DMS53 treated with DMSO at 0.1 percent for 48 hours (cell line): ENCODE results near the gene SLC7A5.
A peak's percentile ranks its signal among the peaks of the same experiment; 100 is the strongest.
"Not testable (repeated sequence)": the region's sequence is repeated elsewhere in the genome, so short reads cannot be mapped to it uniquely, and the experiment has no call there.

Source experiments
- DNase-seq: peaks from one replicate; lab custom pipeline; 2025; ENCODE audit not compliant: unreplicated experiment; lab: John Stamatoyannopoulos, UW

The SLC7A5 gene

GRCh38 chr16:87869061-87869878, at the start of gene SLC7A5:
Gene SLC7A5 (minus strand): TSS chr16:87869507. CDS start chr16:87869422, 85 bp downstream.
- DNase-seq = peak; percentile 33

- DNase-seq = no peak
These were observed 49.0 kb upstream of the SLC7A5 start for GRCh38 chr16:87918338-87918737.

GRCh38 chr16:87917503-87917902, 48.2 kb upstream of the SLC7A5 start:
- no peak for DNase-seq

GRCh38 chr16:87914812-87915211, 45.5 kb upstream of the SLC7A5 start:
- no peak for DNase-seq

GRCh38 chr16:87914021-87914725, 44.9 kb upstream of the SLC7A5 start:
- not testable (repeated sequence) for DNase-seq

- DNase-seq = not testable (repeated sequence)
These were observed 43.4 kb upstream of the SLC7A5 start for GRCh38 chr16:87912691-87913090.

GRCh38 chr16:87911106-87911763, 41.9 kb upstream of the SLC7A5 start:
- DNase-seq = peak; percentile 65

- DNase-seq = peak; percentile 52
These were observed 40.1 kb upstream of the SLC7A5 start for GRCh38 chr16:87909203-87909935.

- DNase-seq = not testable (repeated sequence)
These were observed 38.8 kb upstream of the SLC7A5 start for GRCh38 chr16:87908101-87908500.

- not testable (repeated sequence) for DNase-seq
These were observed 36.2 kb upstream of the SLC7A5 start for GRCh38 chr16:87905521-87905920.

GRCh38 chr16:87904963-87905362, 35.7 kb upstream of the SLC7A5 start:
- DNase-seq = not testable (repeated sequence)

GRCh38 chr16:87900489-87900888, 31.2 kb upstream of the SLC7A5 start:
- DNase-seq = not testable (repeated sequence)

GRCh38 chr16:87897521-87898505, 28.5 kb upstream of the SLC7A5 start:
- DNase-seq = no peak

GRCh38 chr16:87896924-87897520, 27.7 kb upstream of the SLC7A5 start:
- DNase-seq = not testable (repeated sequence)

GRCh38 chr16:87896176-87896890, 27.0 kb upstream of the SLC7A5 start:
- DNase-seq = not testable (repeated sequence)

GRCh38 chr16:87895641-87896141, 26.4 kb upstream of the SLC7A5 start:
- DNase-seq = no peak

GRCh38 chr16:87894005-87894404, 24.7 kb upstream of the SLC7A5 start:
- DNase-seq = not testable (repeated sequence)

GRCh38 chr16:87891764-87892163, 22.5 kb upstream of the SLC7A5 start:
- DNase-seq = no peak
